MM.1S (cell line): Measurements from ENCODE around the gene DUOX2.

Source experiments
- DNase-seq: peaks from one replicate; pipeline ENCODE4 v3.0.0-alpha.2; 2015
- H2AFZ ChIP-seq: fragments of 300-600 bp; sonication (generic); 2 replicates; pipeline ENCODE4 v1.6.0; 2016; ENCODE audit warnings: antibody characterized with exemption, low read length
- H3F3A ChIP-seq: fragments of 300-600 bp; sonication (generic); 2 replicates; pipeline ENCODE4 v1.6.1; 2016; ENCODE audit warnings: mild to moderate bottlenecking, antibody characterized with exemption, low read length, moderate library complexity, mixed read lengths; ENCODE audit not compliant: insufficient read depth
- H3K27ac ChIP-seq: fragments of 300-600 bp; sonication (generic); 2 replicates; pipeline ENCODE4 v1.5.1; 2016; ENCODE audit warnings: mild to moderate bottlenecking, low read length
- H3K27me3 ChIP-seq: fragments of 300-600 bp; sonication (generic); replicated peaks from 2 replicates; pipeline ENCODE4 v1.6.0; 2016; ENCODE audit warnings: low read length; ENCODE audit not compliant: insufficient read depth
- H3K36me3 ChIP-seq: fragments of 300-600 bp; sonication (generic); replicated peaks from 2 replicates; pipeline ENCODE4 v1.6.1; 2016; ENCODE audit warnings: mild to moderate bottlenecking, low read length, mixed read lengths; ENCODE audit not compliant: insufficient read depth
- H3K4me1 ChIP-seq: fragments of 300-600 bp; sonication (generic); 2 replicates; pipeline ENCODE4 v1.6.1; 2016; ENCODE audit warnings: low read length, mixed read lengths
- H3K4me2 ChIP-seq: fragments of 300-600 bp; sonication (generic); 2 replicates; pipeline ENCODE4 v1.6.0; 2016; ENCODE audit warnings: low read depth, low read length
- H3K4me3 ChIP-seq: fragments of 300-600 bp; sonication (generic); 2 replicates; pipeline ENCODE4 v1.5.1; 2016; ENCODE audit warnings: low read length, mixed read lengths
- H3K79me2 ChIP-seq: fragments of 300-600 bp; sonication (generic); 2 replicates; pipeline ENCODE4 v1.6.1; 2016; ENCODE audit warnings: mixed run types, low read length, mixed read lengths
- H3K9ac ChIP-seq: fragments of 300-600 bp; sonication (generic); 2 replicates; pipeline ENCODE4 v1.6.1; 2016; ENCODE audit warnings: low read length, mixed read lengths
- H3K9me2 ChIP-seq: fragments of 300-600 bp; sonication (generic); replicated peaks from 2 replicates; pipeline ENCODE4 v1.6.1; 2016; ENCODE audit warnings: mild to moderate bottlenecking, low read length, mixed read lengths; ENCODE audit not compliant: insufficient read depth
- H3K9me3 ChIP-seq: fragments of 300-600 bp; sonication (generic); replicated peaks from 2 replicates; pipeline ENCODE4 v1.6.1; 2016; ENCODE audit warnings: mild to moderate bottlenecking, low read length, mixed read lengths; ENCODE audit not compliant: insufficient read depth
- H4K20me1 ChIP-seq: fragments of 300-600 bp; sonication (generic); 2 replicates; pipeline ENCODE4 v1.6.1; 2016; ENCODE audit warnings: mild to moderate bottlenecking, low read length, moderate library complexity, mixed read lengths; ENCODE audit not compliant: insufficient read depth
- CTCF ChIP-seq: fragments of 300-600 bp; sonication (generic); IDR thresholded peaks from 2 replicates; pipeline ENCODE4 v1.5.1; 2016; ENCODE audit warnings: antibody characterized with exemption, low read length, mixed read lengths
- EZH2 ChIP-seq: fragments of 300-600 bp; sonication (generic); optimal IDR thresholded peaks from 2 replicates; pipeline ENCODE3; 2017; ENCODE audit warnings: low read depth, mild to moderate bottlenecking, antibody characterized with exemption, low read length, mixed read lengths
- EZH2phosphoT487 ChIP-seq: fragments of 300-600 bp; sonication (generic); IDR thresholded peaks from 2 replicates; pipeline ENCODE4 v1.6.1; 2018; ENCODE audit warnings: antibody characterized with exemption, low read length

DUOX2 gene

DNA sequence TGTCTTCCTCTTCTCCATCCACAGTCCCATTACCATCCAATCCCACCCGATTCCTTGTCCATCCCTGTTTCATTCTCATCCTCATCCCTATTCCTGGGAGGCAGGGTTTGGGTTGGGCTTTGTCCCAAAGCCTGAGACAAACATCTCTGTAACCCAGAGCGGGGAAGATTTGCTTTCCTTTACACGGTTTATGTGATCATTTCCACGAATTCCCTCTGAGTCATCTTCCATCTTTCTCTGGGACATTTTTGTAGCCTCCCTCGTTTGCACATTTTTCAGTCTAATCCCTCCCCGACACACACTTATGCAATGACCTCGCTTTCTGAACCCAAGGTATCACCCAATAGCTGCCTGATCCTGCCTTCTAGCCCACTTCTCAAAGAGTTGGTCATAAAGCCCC lies 22.8 kb downstream of the DUOX2 start:
- H3K4me2 ChIP-seq: no peak overlapping the region
- H3K27ac ChIP-seq: no peak overlapping the region
- DNase-seq: no peak

DNA sequence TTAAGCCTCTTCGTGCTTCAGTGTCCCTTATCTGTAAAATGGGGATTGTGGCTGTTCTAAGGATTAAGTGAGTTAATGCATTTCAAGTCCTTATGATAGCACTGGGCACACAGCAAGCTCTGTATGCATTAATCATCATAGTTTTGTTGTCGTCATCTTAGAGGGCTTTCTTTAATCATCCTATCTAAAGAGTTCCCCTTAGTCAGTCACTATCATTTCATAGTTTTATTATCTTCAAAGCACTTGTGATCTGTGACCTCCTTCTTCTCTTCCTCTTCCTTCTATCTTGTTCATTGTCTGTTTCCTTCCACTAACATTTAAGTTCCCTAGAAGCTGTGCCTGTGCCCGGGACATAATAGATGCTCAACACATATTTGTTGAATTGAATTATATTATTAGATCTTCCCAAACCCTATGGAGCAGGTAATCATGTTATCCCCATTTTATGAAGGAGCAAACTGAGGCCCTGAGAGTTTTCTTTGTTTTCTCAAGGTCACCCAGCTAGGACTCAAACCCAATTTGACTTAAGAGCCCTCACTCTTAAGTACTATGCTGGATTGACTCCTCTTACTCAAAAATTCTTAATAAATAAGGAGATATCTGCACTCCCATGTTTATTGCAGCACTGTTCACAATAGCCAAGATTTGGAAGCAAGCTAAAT lies 24.1 kb downstream of the DUOX2 start:
- no peaks in the 10 kb centered on the region for H3F3A ChIP-seq
- H3K4me1 ChIP-seq: no peaks in the 10 kb centered on the region
- H3K9me3 ChIP-seq: no peaks in the 10 kb centered on the region
- no peak for DNase-seq
- no peak overlapping the region for H3K4me3 ChIP-seq
- no peaks in the 10 kb centered on the region for H3K27me3 ChIP-seq
- no peaks in the 10 kb centered on the region for H3K9me2 ChIP-seq
- H3K79me2 ChIP-seq: no peaks in the 10 kb centered on the region
- no peaks in the 10 kb centered on the region for H4K20me1 ChIP-seq
- H3K27ac ChIP-seq: no peak overlapping the region
- H3K4me2 ChIP-seq: no peak overlapping the region
- H2AFZ ChIP-seq: no peak overlapping the region
- no peaks in the 10 kb centered on the region for H3K36me3 ChIP-seq
- no peak for TF ChIP-seq CTCF
- TF ChIP-seq EZH2: no peak
- no peak for TF ChIP-seq EZH2phosphoT487
- H3K9ac ChIP-seq: no peak overlapping the region

More for the DNA sequence above, 22.8 kb downstream of the DUOX2 start:
- Histone ChIP-seq H3K9ac (no peak overlapping the region), H3K9me3 (no peaks in the 10 kb centered on the region), H3K4me3 (no peak overlapping the region), H3K36me3 (no peaks in the 10 kb centered on the region), H2AFZ (no peak overlapping the region), H3K9me2 (no peaks in the 10 kb centered on the region), H4K20me1 (no peaks in the 10 kb centered on the region), H3K79me2 (no peaks in the 10 kb centered on the region), H3K27me3 (no peaks in the 10 kb centered on the region), H3K4me1 (no peaks in the 10 kb centered on the region), H3F3A (no peaks in the 10 kb centered on the region)
- TF ChIP-seq CTCF (no peak), EZH2 (no peak)

GRCh38 chr15:45088801-45089711 lies 24.9 kb downstream of the DUOX2 start:
- Histone ChIP-seq H3K36me3 (no peaks in the 10 kb centered on the region), H3K27me3 (no peaks in the 10 kb centered on the region), H3K9me2 (no peaks in the 10 kb centered on the region), H2AFZ (no peak overlapping the region), H3F3A (no peaks in the 10 kb centered on the region), H4K20me1 (no peaks in the 10 kb centered on the region), H3K9me3 (no peaks in the 10 kb centered on the region), H3K4me1 (no peaks in the 10 kb centered on the region), H3K4me3 (no peak overlapping the region), H3K27ac (no peak overlapping the region), H3K4me2 (no peak overlapping the region), H3K9ac (no peak overlapping the region), H3K79me2 (no peaks in the 10 kb centered on the region)
- DNase-seq: no peak
- no peak for TF ChIP-seq EZH2
- TF ChIP-seq CTCF: no peak
- TF ChIP-seq EZH2phosphoT487: no peak
